Measurements from ENCODE around the gene PCDH17. TPM values are rescaled to one million over a fixed set of nuclear protein-coding genes. Genes with fewer than 3 reads are reported as not detected.

Gene PCDH17
- total RNA-seq, 1 experiment from 2014 or later, result 0.10 TPM

DNA sequence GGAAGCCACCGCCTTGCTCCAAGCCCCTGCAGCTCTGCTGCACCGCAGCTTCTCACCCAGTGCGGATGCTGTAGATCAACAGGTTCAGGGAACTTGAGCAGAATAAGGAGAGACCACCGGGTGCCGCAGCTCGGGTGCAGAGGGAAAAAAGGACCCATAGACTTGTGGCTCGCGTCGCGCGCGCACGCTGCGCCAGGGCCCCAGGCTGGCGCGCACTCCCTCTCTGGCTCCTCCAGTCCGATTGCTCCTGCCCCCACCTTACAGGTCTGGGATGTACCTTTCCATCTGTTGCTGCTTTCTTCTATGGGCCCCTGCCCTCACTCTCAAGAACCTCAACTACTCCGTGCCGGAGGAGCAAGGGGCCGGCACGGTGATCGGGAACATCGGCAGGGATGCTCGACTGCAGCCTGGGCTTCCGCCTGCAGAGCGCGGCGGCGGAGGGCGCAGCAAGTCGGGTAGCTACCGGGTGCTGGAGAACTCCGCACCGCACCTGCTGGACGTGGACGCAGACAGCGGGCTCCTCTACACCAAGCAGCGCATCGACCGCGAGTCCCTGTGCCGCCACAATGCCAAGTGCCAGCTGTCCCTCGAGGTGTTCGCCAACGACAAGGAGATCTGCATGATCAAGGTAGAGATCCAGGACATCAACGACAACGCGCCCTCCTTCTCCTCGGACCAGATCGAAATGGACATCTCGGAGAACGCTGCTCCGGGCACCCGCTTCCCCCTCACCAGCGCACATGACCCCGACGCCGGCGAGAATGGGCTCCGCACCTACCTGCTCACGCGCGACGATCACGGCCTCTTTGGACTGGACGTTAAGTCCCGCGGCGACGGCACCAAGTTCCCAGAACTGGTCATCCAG is 964 bp downstream of the PCDH17 start:
- Histone ChIP-seq H3K4me3 (no peak overlapping the region), H3K27ac (no peak overlapping the region), H3K36me3 (no peaks in the 10 kb centered on the region), H3K27me3 (no peaks in the 10 kb centered on the region), H3K9me3 (replicated peaks) (no peaks in the 10 kb centered on the region), H3K4me1 (no peaks in the 10 kb centered on the region; the same call in 1 of the 2 replicates)
- no peak for DNase-seq

GRCh38 chr13:57633141-57633949 is 1.8 kb downstream of the PCDH17 start:
- Histone ChIP-seq H3K27me3 (no peaks in the 10 kb centered on the region), H3K4me1 (no peaks in the 10 kb centered on the region), H3K27ac (no peak overlapping the region), H3K36me3 (no peaks in the 10 kb centered on the region), H3K4me3 (no peak overlapping the region), H3K9me3 (replicated peaks) (no peaks in the 10 kb centered on the region)
- no peak for DNase-seq

- H3K27me3 ChIP-seq, result no peaks in the 10 kb centered on the region
- no peak for DNase-seq
- no peaks in the 10 kb centered on the region for H3K4me1 ChIP-seq
- no peaks in the 10 kb centered on the region for H3K36me3 ChIP-seq
- no peak overlapping the region for H3K4me3 ChIP-seq
- no peak overlapping the region for H3K27ac ChIP-seq
- no peaks in the 10 kb centered on the region for H3K9me3 ChIP-seq (replicated peaks)
Observed at GRCh38 chr13:57633950-57634838, 2.6 kb downstream of the PCDH17 start.

GRCh38 chr13:57634839-57635165 is 3.3 kb downstream of the PCDH17 start:
- H3K4me3 ChIP-seq, result no peak overlapping the region
- H3K9me3 ChIP-seq (replicated peaks), result no peaks in the 10 kb centered on the region
- H3K36me3 ChIP-seq, result no peaks in the 10 kb centered on the region
- H3K27me3 ChIP-seq, result no peaks in the 10 kb centered on the region
- DNase-seq, result no peak
- H3K4me1 ChIP-seq, result no peaks in the 10 kb centered on the region
- no peak overlapping the region for H3K27ac ChIP-seq

DNA sequence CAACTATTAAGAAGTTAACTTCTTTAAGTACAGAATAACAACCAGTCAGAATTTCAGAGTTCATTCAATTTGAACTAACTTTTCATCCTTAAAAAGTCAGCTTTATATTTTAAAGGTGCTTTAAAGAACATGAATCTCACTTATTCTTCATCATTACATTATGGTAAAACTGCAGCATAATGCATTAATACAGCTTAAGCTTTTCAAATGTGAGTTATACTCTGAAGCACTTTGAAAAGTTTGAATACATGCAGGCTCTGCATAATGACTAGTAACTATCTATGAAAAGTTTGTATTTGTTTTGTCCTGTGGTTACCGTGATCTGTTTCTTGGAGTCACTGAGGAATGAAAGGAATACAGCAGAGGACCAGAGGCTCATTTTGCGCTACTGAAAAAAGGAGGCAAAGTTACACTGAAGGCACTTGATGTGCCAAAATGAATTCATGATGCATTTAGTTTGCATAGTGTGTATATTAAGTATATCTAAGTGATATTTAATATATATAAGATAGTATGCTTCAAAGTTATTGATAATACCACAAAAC is 4.1 kb downstream of the PCDH17 start:
- H3K4me1 ChIP-seq, result no peaks in the 10 kb centered on the region
- no peaks in the 10 kb centered on the region for H3K9me3 ChIP-seq (replicated peaks)
- no peak overlapping the region for H3K27ac ChIP-seq
- H3K27me3 ChIP-seq, result no peaks in the 10 kb centered on the region
- no peak overlapping the region for H3K4me3 ChIP-seq
- DNase-seq, result no peak
- H3K36me3 ChIP-seq, result no peaks in the 10 kb centered on the region

- Histone ChIP-seq H3K27ac (no peak overlapping the region), H3K27me3 (no peaks in the 10 kb centered on the region), H3K9me3 (replicated peaks) (no peaks in the 10 kb centered on the region), H3K4me1 (no peaks in the 10 kb centered on the region), H3K36me3 (no peaks in the 10 kb centered on the region), H3K4me3 (no peak overlapping the region)
- no peak for DNase-seq
Observed at GRCh38 chr13:57636816-57637215, 5.3 kb downstream of the PCDH17 start.

- Histone ChIP-seq H3K4me1 (no peaks in the 10 kb centered on the region), H3K27ac (no peak overlapping the region), H3K27me3 (no peaks in the 10 kb centered on the region), H3K4me3 (no peak overlapping the region), H3K36me3 (no peaks in the 10 kb centered on the region), H3K9me3 (replicated peaks) (no peaks in the 10 kb centered on the region)
- no peak for DNase-seq
Observed at GRCh38 chr13:57637515-57637914, 6.0 kb downstream of the PCDH17 start.

DNA sequence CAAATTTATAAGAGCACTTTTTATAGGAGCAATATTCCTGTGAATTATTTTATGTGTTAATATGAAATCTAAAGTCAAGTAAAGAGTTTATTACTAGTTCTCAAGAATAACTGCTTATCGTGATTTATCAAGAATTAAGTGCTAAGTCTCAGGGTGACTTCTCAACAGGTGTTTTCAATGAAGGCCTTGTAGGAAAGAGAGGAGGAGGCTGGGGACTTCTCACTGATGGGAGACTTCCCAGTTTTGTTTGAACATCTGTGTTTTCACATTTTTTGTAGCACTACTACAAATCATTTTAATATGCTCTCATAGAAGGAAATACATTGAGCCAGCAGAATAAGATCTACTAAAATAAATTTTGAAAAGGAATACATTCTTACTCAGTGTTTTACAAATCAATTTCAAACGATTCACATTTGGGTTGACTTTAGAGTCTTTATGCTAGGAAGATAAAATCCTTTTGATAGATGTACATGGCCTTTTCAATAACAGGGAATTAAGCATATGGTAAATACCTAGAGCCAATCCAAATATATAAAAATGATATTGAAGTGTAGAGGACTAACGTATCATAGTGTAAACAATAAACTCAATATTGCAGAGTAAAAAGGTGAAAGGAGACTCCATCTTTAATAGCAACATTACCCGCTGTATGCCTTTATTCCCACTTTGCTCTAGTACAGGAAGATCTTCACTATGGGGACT is 6.8 kb downstream of the PCDH17 start:
- Histone ChIP-seq H3K4me1 (no peaks in the 10 kb centered on the region), H3K27me3 (no peaks in the 10 kb centered on the region), H3K36me3 (no peaks in the 10 kb centered on the region), H3K4me3 (no peak overlapping the region), H3K27ac (no peak overlapping the region), H3K9me3 (replicated peaks) (no peaks in the 10 kb centered on the region)
- no peak for DNase-seq

DNA sequence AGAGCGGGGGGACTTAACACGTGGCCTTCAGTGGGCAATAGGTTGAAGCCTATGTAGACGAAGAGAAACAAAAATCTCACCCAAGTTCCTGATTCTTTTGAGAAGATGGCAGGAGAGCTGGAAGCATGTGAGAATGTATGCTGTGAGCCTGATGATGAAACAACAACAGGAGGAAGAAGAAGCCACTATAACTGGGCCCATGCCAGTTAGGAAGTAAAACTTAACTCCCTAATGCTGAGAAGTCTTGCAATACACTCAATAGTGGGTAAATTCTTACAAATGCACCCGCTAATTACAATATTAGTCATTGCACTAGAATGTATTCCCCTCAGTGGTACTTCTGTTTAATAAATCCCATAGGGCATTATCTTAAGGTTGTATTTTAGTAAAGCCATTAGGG is 9.1 kb downstream of the PCDH17 start:
- no peaks in the 10 kb centered on the region for H3K36me3 ChIP-seq
- H3K27ac ChIP-seq, result no peak overlapping the region
- H3K4me1 ChIP-seq, result no peaks in the 10 kb centered on the region
- no peaks in the 10 kb centered on the region for H3K9me3 ChIP-seq (replicated peaks)
- H3K4me3 ChIP-seq, result no peak overlapping the region
- no peaks in the 10 kb centered on the region for H3K27me3 ChIP-seq
- DNase-seq, result no peak

DNA sequence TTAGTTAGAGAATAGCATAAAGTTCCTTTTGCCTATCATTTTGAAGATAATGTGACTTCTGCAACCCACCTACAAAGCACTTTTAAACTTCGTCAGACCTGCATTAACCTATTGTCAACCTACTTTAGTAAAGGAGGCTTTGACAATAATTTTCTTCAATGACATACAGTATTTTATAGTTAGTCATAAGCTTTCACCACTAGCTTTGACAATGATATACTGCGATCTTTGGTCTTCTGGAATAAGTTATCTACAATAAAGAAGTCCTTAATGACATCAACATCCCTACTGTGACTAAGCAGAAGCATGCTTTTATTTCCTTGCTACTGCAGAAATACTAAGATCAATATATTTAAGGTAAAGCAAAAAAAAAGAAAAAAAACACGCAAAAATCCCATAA is 9.5 kb downstream of the PCDH17 start:
- Histone ChIP-seq H3K27ac (no peak overlapping the region), H3K4me1 (no peaks in the 10 kb centered on the region), H3K36me3 (no peaks in the 10 kb centered on the region), H3K27me3 (no peaks in the 10 kb centered on the region), H3K4me3 (no peak overlapping the region), H3K9me3 (replicated peaks) (no peaks in the 10 kb centered on the region)
- no peak for DNase-seq

DNA sequence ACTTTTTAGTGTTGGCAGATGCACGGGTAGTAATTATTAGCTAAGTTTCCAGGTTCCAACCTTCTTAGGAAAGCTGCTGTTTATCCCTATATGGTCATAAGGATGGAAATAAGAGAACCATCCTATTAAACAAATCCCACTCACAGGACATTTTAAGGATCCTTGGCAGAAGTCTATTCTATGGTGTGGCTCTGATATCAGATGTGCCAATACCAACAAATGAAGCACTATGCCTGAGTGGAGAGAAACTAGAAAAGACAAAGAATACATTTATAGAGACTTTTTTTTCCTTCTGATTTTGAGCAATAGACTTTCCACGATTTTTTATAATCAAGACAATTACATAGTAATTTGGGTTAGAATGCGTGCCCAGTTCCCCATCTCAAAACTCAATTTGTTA is 12.6 kb downstream of the PCDH17 start:
- Histone ChIP-seq H3K27ac (no peak overlapping the region), H3K27me3 (no peaks in the 10 kb centered on the region), H3K4me3 (no peak overlapping the region), H3K4me1 (no peaks in the 10 kb centered on the region), H3K9me3 (replicated peaks) (no peaks in the 10 kb centered on the region), H3K36me3 (no peaks in the 10 kb centered on the region)
- DNase-seq, result no peak

GRCh38 chr13:57653229-57653989 is 21.9 kb downstream of the PCDH17 start:
- H3K4me3 ChIP-seq, result no peak overlapping the region
- no peaks in the 10 kb centered on the region for H3K27me3 ChIP-seq
- no peaks in the 10 kb centered on the region for H3K36me3 ChIP-seq
- no peaks in the 10 kb centered on the region for H3K4me1 ChIP-seq
- DNase-seq, result no peak
- no peak overlapping the region for H3K27ac ChIP-seq
- H3K9me3 ChIP-seq (replicated peaks), result no peaks in the 10 kb centered on the region

DNA sequence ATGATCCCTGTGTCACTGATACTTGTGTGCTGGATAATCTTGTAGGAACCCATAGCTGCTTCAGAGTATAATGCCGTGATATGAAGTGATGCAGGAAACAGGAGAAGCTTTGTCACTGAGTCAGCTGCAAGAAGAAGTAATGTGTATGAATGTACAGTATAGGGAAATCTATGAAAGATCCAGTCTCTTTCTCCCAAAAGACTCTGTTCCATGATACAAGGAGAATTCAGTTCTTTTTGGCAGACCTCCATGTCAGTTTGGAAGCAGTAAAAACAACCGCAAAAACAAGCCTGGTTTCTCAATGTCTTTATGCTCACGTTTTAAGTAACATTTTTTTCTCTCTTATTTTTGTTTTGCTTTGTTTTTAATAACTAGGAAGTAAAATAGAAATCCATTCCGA is 33.9 kb downstream of the PCDH17 start:
- Histone ChIP-seq H3K27me3 (no peaks in the 10 kb centered on the region), H3K4me1 (no peaks in the 10 kb centered on the region), H3K9me3 (replicated peaks) (no peaks in the 10 kb centered on the region), H3K27ac (no peak overlapping the region), H3K36me3 (no peaks in the 10 kb centered on the region), H3K4me3 (no peak overlapping the region)
- DNase-seq, result no peak
